Fibroblast of lung (primary cell): ENCODE measurements around the gene PTCH2. TPM values are rescaled to one million over a fixed set of nuclear protein-coding genes. Genes with fewer than 3 reads are reported as not detected.

Source experiments
- DNase-seq, 2 donors: peaks; one replicate each; pipeline versions ENCODE4 v3.0.0 to v3.0.0-alpha.2; 2010; ENCODE audit warnings: low read depth in 2 of 2
- H2AFZ ChIP-seq: 2 replicates; pipeline ENCODE4 v1.5.1; 2012; ENCODE audit warnings: low read length, control low read depth, inconsistent platforms
- H3K27ac ChIP-seq: 2 replicates; pipeline ENCODE4 v1.5.1; 2011; ENCODE audit warnings: low read length, control low read depth; ENCODE audit not compliant: insufficient read depth
- H3K27me3 ChIP-seq: 2 replicates; pipeline ENCODE4 v1.5.1; 2011; ENCODE audit warnings: mild to moderate bottlenecking, low read length; ENCODE audit not compliant: control insufficient read depth, insufficient read depth
- H3K36me3 ChIP-seq: 2 replicates; pipeline ENCODE4 v1.5.1; 2011; ENCODE audit warnings: low read length; ENCODE audit not compliant: control insufficient read depth, insufficient read depth
- H3K4me1 ChIP-seq: 2 replicates; pipeline ENCODE4 v1.5.1; 2011; ENCODE audit warnings: low read length; ENCODE audit not compliant: control insufficient read depth, insufficient read depth; ENCODE audit errors: extremely low read depth
- H3K4me2 ChIP-seq: 2 replicates; pipeline ENCODE4 v1.5.1; 2011; ENCODE audit warnings: low read length, control low read depth; ENCODE audit not compliant: insufficient read depth; ENCODE audit errors: extremely low read depth
- H3K4me3 ChIP-seq, 4 experiments: fragments of 200-600 bp in 1 of 4; sonication (generic) in 1 of 4; replicated peaks in 1 of 4; 2 replicates each; pipeline ENCODE4 v1.5.1; 2011 to 2016; ENCODE audit warnings: low read length in 4 of 4, low read depth in 3 of 4, mild to moderate bottlenecking in 3 of 4, control low read depth in 2 of 4, inconsistent platforms in 1 of 4, mixed read lengths in 1 of 4; ENCODE audit not compliant: insufficient read depth in 1 of 4; ENCODE audit errors: control extremely low read depth in 1 of 4
- H3K79me2 ChIP-seq: 2 replicates; pipeline ENCODE4 v1.5.1; 2012; ENCODE audit warnings: mild to moderate bottlenecking, low read length, inconsistent platforms; ENCODE audit not compliant: control insufficient read depth, insufficient read depth
- H3K9ac ChIP-seq: 2 replicates; pipeline ENCODE4 v1.5.1; 2011; ENCODE audit warnings: mild to moderate bottlenecking, low read length, control low read depth; ENCODE audit not compliant: insufficient read depth
- H3K9me3 ChIP-seq: 2 replicates; pipeline ENCODE4 v1.5.1; 2012; ENCODE audit warnings: low read depth, low read length; ENCODE audit not compliant: control insufficient read depth, insufficient read depth
- H4K20me1 ChIP-seq: 2 replicates; pipeline ENCODE4 v1.5.1; 2011; ENCODE audit warnings: low read length; ENCODE audit not compliant: control insufficient read depth, insufficient read depth; ENCODE audit errors: extremely low read depth
- CTCF ChIP-seq, 2 donors: IDR thresholded peaks in 1 of 2; conservative IDR thresholded peaks in 1 of 2; 1 replicate in 1 of 2; 2 replicates in 1 of 2; pipeline ENCODE4 v1.5.1; 2011 to 2012; ENCODE audit warnings: low read length in 2 of 2, control low read depth in 1 of 2, inconsistent platforms in 1 of 2, low read depth in 1 of 2, mild to moderate bottlenecking in 1 of 2
- EZH2 ChIP-seq: IDR thresholded peaks from 2 replicates; pipeline ENCODE4 v1.5.1; 2012; ENCODE audit warnings: low read length, control low read depth, mild to moderate bottlenecking; ENCODE audit errors: missing control alignments
- polyA plus RNA-seq, 2 donors: library from polyadenylated mRNA; depleted of rRNA in 1 of 2; stranded (reverse) in 1 of 2; unstranded in 1 of 2; fragments of >200 nt; gene quantifications; 2 replicates each; pipeline ENCODE4 v1.2.1, GENCODE V29; 2011 to 2012; ENCODE audit warnings: missing spikeins in 1 of 2
- total RNA-seq: library from RNA; depleted of rRNA; stranded (reverse); fragments of >200 nt; gene quantifications from 2 replicates; pipeline ENCODE4 v1.2.1, GENCODE V29; 2014

The PTCH2 gene
- total and polyA plus RNA-seq, 2 donors (not counting 1 experiment from before 2014, with no cell fraction given) = 0.15 to 0.50 TPM

- H3K79me2 ChIP-seq = no peaks in the 10 kb centered on the region
- H3K4me2 ChIP-seq = no peak overlapping the region
- TF ChIP-seq CTCF (conservative IDR thresholded peaks at IDR 0.05 in 1 of 2, IDR thresholded peaks at IDR 0.05 in 1 of 2; ENCODE audit: low read depth in 1 of 2, low read length in 2 of 2) (no peak), EZH2 (no peak)
- H3K36me3 ChIP-seq = no peaks in the 10 kb centered on the region
- H3K27me3 ChIP-seq = no peaks in the 10 kb centered on the region
- no peak for DNase-seq
- no peaks in the 10 kb centered on the region for H3K4me1 ChIP-seq
- H3K4me3 ChIP-seq = no peak overlapping the region
- H2AFZ ChIP-seq = no peak overlapping the region
- no peak overlapping the region for H3K27ac ChIP-seq
- no peaks in the 10 kb centered on the region for H3K9me3 ChIP-seq
- H3K9ac ChIP-seq = no peak overlapping the region
- H4K20me1 ChIP-seq = no peaks in the 10 kb centered on the region
Observed at GRCh38 chr1:44885406-44885805, 42.4 kb upstream of the PTCH2 start.

- Histone ChIP-seq H3K36me3 (no peaks in the 10 kb centered on the region), H3K27me3 (no peaks in the 10 kb centered on the region), H3K4me3 (no peak overlapping the region), H2AFZ (no peak overlapping the region), H3K27ac (no peak overlapping the region), H3K9me3 (no peaks in the 10 kb centered on the region), H3K79me2 (no peaks in the 10 kb centered on the region), H3K4me1 (no peaks in the 10 kb centered on the region), H3K4me2 (no peak overlapping the region), H3K9ac (no peak overlapping the region), H4K20me1 (no peaks in the 10 kb centered on the region)
- no peak for TF ChIP-seq CTCF (conservative IDR thresholded peaks at IDR 0.05 in 1 of 2, IDR thresholded peaks at IDR 0.05 in 1 of 2; ENCODE audit: low read depth in 1 of 2, low read length in 2 of 2)
- TF ChIP-seq EZH2 = no peak
- no peak for DNase-seq
Observed at GRCh38 chr1:44884746-44885145, 41.7 kb upstream of the PTCH2 start.

GRCh38 chr1:44881011-44881632 is 38.1 kb upstream of the PTCH2 start:
- Histone ChIP-seq H3K79me2 (no peaks in the 10 kb centered on the region), H3K4me1 (no peaks in the 10 kb centered on the region), H3K36me3 (no peaks in the 10 kb centered on the region), H4K20me1 (no peaks in the 10 kb centered on the region), H3K4me3 (no peak overlapping the region), H2AFZ (no peak overlapping the region), H3K9me3 (no peaks in the 10 kb centered on the region), H3K27ac (no peak overlapping the region), H3K27me3 (no peaks in the 10 kb centered on the region), H3K9ac (no peak overlapping the region), H3K4me2 (no peak overlapping the region)
- peak; percentile 59 to 93 for DNase-seq
- TF ChIP-seq EZH2 (no peak), CTCF (conservative IDR thresholded peaks at IDR 0.05 in 1 of 2, IDR thresholded peaks at IDR 0.05 in 1 of 2; ENCODE audit: low read depth in 1 of 2, low read length in 2 of 2) (no peak)
